ENCODE measurements around the gene ABHD13.
"Not testable (repeated sequence)": the region's sequence is repeated elsewhere in the genome, so short reads cannot be mapped to it uniquely, and the experiment has no call there.

The ABHD13 gene

DNA sequence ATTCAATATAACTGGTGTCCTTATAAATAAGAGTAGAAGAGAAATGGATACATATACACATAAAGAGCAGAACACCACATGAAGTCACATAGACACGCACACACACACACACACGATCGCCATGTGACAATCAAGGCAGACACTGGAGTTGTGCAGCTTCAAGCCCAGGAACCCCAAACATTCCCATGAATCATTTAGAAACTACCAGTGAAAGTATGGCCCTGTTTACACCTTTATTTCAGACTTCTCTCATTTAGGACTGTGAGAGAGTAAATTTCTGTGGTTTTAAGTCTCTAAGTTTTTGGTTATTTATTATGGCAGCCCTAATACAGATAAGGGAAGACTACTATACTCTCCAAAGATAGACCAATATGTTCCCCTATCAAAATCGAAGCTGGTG is 31.0 kb downstream of the ABHD13 start:
- Histone ChIP-seq H3K9me3 (replicated peaks in 1 of 11) (peaks cover 22 to 44% (median 34%) of the 10 kb centered on the region in 11 experiments), H3K4me1 (no peaks in the 10 kb centered on the region), H3K9ac (no peak overlapping the region), H3K36me3 (peaks cover 0 to 12% (median 0%) of the 10 kb centered on the region in 11 experiments; a peak in 7 of 22 replicates), H3K27ac (no peak overlapping the region), H3K4me3 (no peak overlapping the region), H3K4me2 (no peak overlapping the region), H3K27me3 (no peaks in the 10 kb centered on the region), H4K20me1 (no peaks in the 10 kb centered on the region)
- no peak for TF ChIP-seq Cebpa-rat (IDR thresholded peaks at IDR 0.05)

DNA sequence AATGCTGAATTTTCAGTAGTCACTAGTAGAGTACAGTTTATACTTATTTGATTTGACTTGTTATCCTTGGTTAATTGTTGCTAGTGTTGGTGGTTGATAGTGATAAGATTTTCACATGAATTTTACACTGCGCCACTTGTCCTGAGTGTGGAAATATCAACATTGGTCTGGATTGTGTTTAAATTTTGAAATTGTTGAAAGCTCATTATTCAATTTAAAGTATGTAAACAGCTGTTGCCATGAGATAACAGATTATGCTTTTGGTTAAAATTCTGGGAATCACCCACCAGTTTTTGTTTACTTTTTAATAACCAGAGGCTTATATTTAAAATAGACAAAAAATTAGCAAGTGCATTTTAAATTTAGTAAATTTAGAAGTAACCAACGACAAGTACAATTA is 39.1 kb downstream of the ABHD13 start:
- H3K9ac ChIP-seq, result no peak overlapping the region
- H3K36me3 ChIP-seq, result peaks cover 0 to 4% (median 0%) of the 10 kb centered on the region in 11 experiments; a peak in 3 of 22 replicates
- peaks cover 0 to 8% (median 3%) of the 10 kb centered on the region in 11 experiments; a peak in 6 of 22 replicates for H3K9me3 ChIP-seq (replicated peaks in 1 of 11)
- no peak overlapping the region for H3K27ac ChIP-seq
- no peak overlapping the region for H3K4me2 ChIP-seq
- no peak overlapping the region for H3K4me3 ChIP-seq
- H4K20me1 ChIP-seq, result no peaks in the 10 kb centered on the region
- H3K4me1 ChIP-seq, result no peaks in the 10 kb centered on the region
- no peak for TF ChIP-seq Cebpa-rat (IDR thresholded peaks at IDR 0.05)
- no peaks in the 10 kb centered on the region for H3K27me3 ChIP-seq

DNA sequence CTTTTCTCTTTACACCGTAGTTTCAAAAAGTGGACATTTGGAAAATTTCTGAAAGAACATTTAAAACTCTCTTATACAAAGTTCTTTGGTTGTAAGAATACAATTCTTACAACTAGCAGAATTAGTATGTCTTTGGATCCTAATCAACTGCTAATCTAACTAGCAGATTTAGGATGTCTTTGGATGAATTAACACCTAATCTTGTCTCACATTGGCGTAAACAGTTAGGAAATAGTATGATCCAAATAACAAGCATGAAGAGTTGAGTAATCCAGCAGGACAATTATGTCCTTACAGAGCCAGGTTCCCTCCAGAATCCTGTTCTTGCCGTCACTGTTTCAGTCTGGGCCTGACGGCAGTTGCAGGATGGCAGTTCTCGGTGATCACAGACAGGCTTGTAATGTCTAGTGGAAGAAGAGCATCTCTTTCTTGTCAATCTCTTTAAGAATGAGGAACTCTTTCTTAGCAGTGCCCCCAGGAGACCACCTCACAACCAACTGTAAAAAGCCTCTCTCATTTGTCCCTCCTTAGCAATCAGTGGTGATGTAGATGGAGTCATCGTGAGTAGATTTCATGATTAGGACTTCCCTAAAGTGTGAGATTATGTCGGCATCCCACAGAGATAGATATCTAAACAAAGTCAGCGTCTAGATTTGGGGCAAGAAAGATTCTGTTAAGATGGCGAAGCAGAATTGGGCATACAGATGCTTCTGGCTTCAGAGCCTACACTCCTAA is 45.6 kb downstream of the ABHD13 start:
- H3K4me3 ChIP-seq, result no peak overlapping the region
- H3K4me1 ChIP-seq, result peaks cover 15 to 45% (median 32%) of the 10 kb centered on the region in 10 experiments
- no peak overlapping the region for H3K9ac ChIP-seq
- peaks cover 0 to 22% (median 0%) of the 10 kb centered on the region in 11 experiments; a peak in 5 of 22 replicates for H3K9me3 ChIP-seq (replicated peaks in 1 of 11)
- H3K36me3 ChIP-seq, result peaks cover 0 to 11% (median 0%) of the 10 kb centered on the region in 11 experiments; a peak in 5 of 22 replicates
- no peak for TF ChIP-seq Cebpa-rat (IDR thresholded peaks at IDR 0.05)
- H3K27me3 ChIP-seq, result no peaks in the 10 kb centered on the region
- peak overlapping the region in 4 of 11 experiments; percentile 8 to 32 (median 25); a peak in 3 of 22 replicates for H3K27ac ChIP-seq
- no peaks in the 10 kb centered on the region for H4K20me1 ChIP-seq
- H3K4me2 ChIP-seq, result peak overlapping the region in 1 of 11 experiments; percentile 9; a peak in 1 of 22 replicates

DNA sequence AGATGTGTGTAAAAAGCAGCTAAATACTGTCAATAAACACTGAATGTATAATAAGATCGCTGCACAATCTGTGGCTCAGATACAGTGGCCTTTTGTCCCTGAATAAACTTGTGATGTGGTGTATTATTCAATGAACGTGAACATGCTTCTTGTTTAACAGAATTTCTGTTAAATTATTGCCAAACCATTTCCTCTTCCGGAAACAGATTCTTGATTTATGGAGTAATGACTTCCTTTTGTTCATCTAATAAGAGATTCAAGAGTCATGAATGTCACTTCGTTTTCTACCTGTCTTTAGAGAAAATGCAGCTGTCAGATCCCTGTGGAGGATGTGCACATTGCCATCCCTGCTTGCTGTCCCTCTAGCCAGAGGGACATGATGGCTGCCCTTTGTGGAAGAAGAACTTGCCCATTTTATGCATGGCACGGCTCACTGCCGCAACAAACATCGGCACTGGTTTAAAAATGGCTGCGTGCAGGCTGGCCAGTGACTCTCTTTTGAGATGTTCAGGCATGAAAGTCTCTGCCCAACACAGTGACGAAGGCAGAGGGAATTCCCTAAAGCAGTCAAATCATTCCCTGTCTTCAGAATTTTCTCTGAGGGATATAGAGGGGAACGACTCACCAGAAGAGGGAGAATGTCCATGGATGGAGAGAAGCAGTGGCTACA is 48.3 kb downstream of the ABHD13 start:
- Histone ChIP-seq H3K9ac (peak overlapping the region; percentile 21 to 63 (median 48); a peak in 18 of 22 replicates), H3K9me3 (replicated peaks in 1 of 11) (peaks cover 0 to 19% (median 0%) of the 10 kb centered on the region in 11 experiments; a peak in 5 of 22 replicates), H3K27me3 (no peaks in the 10 kb centered on the region), H3K36me3 (peaks cover 0 to 11% (median 0%) of the 10 kb centered on the region in 11 experiments; a peak in 5 of 22 replicates), H3K4me1 (peaks cover 33 to 58% (median 54%) of the 10 kb centered on the region in 10 experiments), H3K4me3 (peak overlapping the region in 3 of 10 experiments; percentile 3 to 30 (median 5); a peak in 3 of 20 replicates), H4K20me1 (no peaks in the 10 kb centered on the region), H3K27ac (peak overlapping the region; percentile 76 to 95 (median 87)), H3K4me2 (peak overlapping the region; percentile 41 to 96 (median 76))
- TF ChIP-seq Cebpa-rat (IDR thresholded peaks at IDR 0.05), result peak in 2 of 11 experiments; percentile 33 to 41; a peak in 4 of 22 replicates

DNA sequence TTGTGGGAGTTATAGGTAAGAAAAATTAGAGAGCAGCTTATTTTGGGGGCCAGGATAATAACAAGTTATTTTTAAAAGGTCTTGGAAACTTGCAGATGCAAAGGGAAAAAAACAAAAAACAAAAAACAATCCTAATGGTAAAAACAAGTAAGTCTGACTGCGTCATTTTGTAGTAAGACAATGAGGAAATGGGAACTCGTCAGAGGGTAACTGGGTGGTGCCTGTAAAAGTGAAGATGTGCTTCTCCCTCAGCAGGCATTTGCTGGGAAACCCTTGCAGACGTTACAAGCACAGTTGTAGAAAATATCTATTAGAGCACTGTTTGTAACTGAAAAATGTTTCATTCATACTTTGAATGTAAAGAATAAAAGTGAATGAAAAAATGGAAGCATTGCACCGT is 49.2 kb downstream of the ABHD13 start:
- no peak overlapping the region for H3K4me3 ChIP-seq
- H4K20me1 ChIP-seq, result no peaks in the 10 kb centered on the region
- peak overlapping the region in 4 of 11 experiments; percentile 47 to 63 (median 58); a peak in 2 of 22 replicates for H3K9ac ChIP-seq
- peak overlapping the region in 8 of 11 experiments; percentile 71 to 96 (median 80); a peak in 15 of 22 replicates for H3K4me2 ChIP-seq
- no peak for TF ChIP-seq Cebpa-rat (IDR thresholded peaks at IDR 0.05)
- H3K4me1 ChIP-seq, result peaks cover 33 to 65% (median 54%) of the 10 kb centered on the region in 10 experiments
- peaks cover 0 to 10% (median 0%) of the 10 kb centered on the region in 11 experiments; a peak in 4 of 22 replicates for H3K36me3 ChIP-seq
- peak overlapping the region; percentile 76 to 95 (median 87); a peak in 21 of 22 replicates for H3K27ac ChIP-seq
- peaks cover 0 to 18% (median 0%) of the 10 kb centered on the region in 11 experiments; a peak in 5 of 22 replicates for H3K9me3 ChIP-seq (replicated peaks in 1 of 11)
- no peaks in the 10 kb centered on the region for H3K27me3 ChIP-seq

DNA sequence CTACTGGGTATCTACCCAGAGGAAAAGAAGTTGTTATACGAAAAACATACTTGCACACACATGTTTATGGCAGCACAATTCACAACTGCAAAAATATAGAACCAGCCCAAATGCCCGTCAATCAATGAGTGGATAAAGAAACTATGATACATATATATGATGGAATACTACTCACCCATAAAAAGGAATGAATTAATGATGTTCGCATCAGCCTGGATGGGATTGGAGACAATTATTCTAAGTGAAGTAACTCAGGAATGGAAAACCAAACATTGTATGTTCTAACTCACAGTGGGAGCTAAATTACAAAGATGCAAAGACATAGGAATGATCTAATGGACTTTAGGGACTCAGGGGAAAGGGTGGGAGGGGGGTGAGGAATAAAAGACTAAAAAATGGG is 49.7 kb downstream of the ABHD13 start:
- not testable (repeated sequence) for H3K27me3 ChIP-seq, H3K36me3 ChIP-seq, H3K9ac ChIP-seq, H4K20me1 ChIP-seq, H3K4me3 ChIP-seq
- peak overlapping the region in 10 of 11 experiments; percentile 77 to 95 (median 88); a peak in 16 of 22 replicates for H3K27ac ChIP-seq
- peaks cover 0 to 13% (median 0%) of the 10 kb centered on the region in 11 experiments; a peak in 5 of 22 replicates for H3K9me3 ChIP-seq (replicated peaks in 1 of 11)
- peak overlapping the region in 4 of 11 experiments; percentile 87 to 96 (median 92); a peak in 7 of 22 replicates for H3K4me2 ChIP-seq
- H3K4me1 ChIP-seq, result peaks cover 33 to 70% (median 55%) of the 10 kb centered on the region in 10 experiments

DNA sequence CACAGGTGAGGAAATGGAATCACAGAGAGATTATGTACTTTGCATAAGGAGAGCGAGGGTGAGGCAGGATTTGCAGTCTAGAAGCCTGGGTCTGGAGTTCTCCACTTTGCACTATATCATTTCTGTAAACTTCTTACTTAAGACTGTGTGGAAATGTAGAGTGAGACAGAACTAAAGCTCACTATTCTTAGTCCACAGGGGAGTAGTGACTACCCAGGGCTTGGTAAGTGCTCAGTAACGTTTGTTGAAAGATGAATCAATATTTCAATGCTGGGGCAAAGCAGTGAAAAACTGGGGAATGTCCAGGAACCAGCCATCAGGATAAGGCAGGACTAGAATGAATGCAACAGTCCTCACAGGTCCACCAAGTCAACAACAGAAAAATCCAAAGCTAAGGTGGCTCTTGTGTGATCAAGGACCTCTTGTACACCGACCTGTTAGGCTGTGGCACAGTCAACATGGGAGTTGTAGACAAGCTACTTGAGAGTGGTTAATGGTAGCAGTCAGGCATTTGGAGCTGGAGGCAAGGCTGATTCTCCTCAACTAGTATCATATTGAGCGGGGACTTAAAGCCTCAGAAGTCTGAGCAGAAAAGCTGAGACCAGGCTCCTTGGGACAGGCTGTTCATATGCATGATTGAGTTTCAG is 50.4 kb downstream of the ABHD13 start:
- H3K4me2 ChIP-seq, result peak overlapping the region in 9 of 11 experiments; percentile 84 to 96 (median 90); a peak in 17 of 22 replicates
- H4K20me1 ChIP-seq, result no peaks in the 10 kb centered on the region
- H3K36me3 ChIP-seq, result peaks cover 0 to 4% (median 0%) of the 10 kb centered on the region in 11 experiments; a peak in 3 of 22 replicates
- H3K27ac ChIP-seq, result peak overlapping the region; percentile 66 to 95 (median 89)
- H3K9ac ChIP-seq, result peak overlapping the region in 10 of 11 experiments; percentile 14 to 88 (median 82); a peak in 15 of 22 replicates
- peaks cover 33 to 76% (median 55%) of the 10 kb centered on the region in 10 experiments for H3K4me1 ChIP-seq
- H3K4me3 ChIP-seq, result 0 out of 20 replicates have a peak overlapping the region, but pooled peaks of 1 of the 10 experiments have one; percentile 4
- no peak for TF ChIP-seq Cebpa-rat (IDR thresholded peaks at IDR 0.05)
- H3K27me3 ChIP-seq, result no peaks in the 10 kb centered on the region
- peaks cover 0 to 12% (median 0%) of the 10 kb centered on the region in 11 experiments; a peak in 4 of 22 replicates for H3K9me3 ChIP-seq (replicated peaks in 1 of 11)

DNA sequence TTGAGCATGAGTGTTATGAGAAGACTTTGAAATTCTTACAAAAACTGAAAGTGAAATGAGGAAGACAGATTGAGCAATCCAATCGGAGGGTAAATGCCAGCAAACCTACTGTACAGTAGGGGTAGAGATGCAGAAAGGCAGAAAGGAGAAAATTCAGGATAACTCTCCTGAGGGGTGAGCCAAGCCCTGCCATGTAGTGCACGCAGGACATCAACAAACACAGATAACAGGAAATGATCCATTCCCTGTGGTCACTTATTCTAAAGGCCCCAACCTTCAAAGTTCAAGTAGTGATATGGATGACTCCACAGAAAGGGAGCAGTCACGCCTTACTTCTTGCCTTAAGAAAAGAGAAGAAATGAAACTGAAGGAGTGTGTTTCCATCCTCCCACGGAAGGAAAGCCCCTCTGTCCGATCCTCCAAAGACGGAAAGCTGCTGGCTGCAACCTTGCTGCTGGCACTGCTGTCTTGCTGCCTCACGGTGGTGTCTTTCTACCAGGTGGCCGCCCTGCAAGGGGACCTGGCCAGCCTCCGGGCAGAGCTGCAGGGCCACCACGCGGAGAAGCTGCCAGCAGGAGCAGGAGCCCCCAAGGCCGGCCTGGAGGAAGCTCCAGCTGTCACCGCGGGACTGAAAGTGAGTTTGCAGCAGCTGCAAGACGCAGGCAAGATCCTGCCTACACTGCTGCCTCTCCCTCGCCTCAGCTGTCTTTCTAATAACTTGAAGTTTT is 51.6 kb downstream of the ABHD13 start, which contains the start of gene TNFSF13B:
TSS of gene TNFSF13B (plus strand) at position 118 of the 728 bp plus-strand sequence. CDS start at position 296, 178 bp downstream.
- H3K27ac ChIP-seq, result peak within 1 kb of the TSS; percentile 66 to 95 (median 89)
- peaks cover 0 to 6% (median 0%) of the 10 kb centered on the region in 11 experiments; a peak in 2 of 22 replicates for H3K36me3 ChIP-seq
- H3K4me3 ChIP-seq, result peak within 1 kb of the TSS; percentile 33 to 77 (median 64); a peak in 19 of 20 replicates
- no peaks in the 10 kb centered on the region for H3K27me3 ChIP-seq
- peaks cover 33 to 74% (median 55%) of the 10 kb centered on the region in 10 experiments for H3K4me1 ChIP-seq
- H3K9me3 ChIP-seq (replicated peaks in 1 of 11), result peaks cover 0 to 12% (median 0%) of the 10 kb centered on the region in 11 experiments; a peak in 2 of 22 replicates
- H4K20me1 ChIP-seq, result no peaks in the 10 kb centered on the region
- peak within 1 kb of the TSS; percentile 64 to 88 (median 82) for H3K9ac ChIP-seq
- peak; percentile 78 to 97 (median 92); a peak in 20 of 22 replicates for TF ChIP-seq Cebpa-rat (IDR thresholded peaks at IDR 0.05)
- peak within 1 kb of the TSS; percentile 79 to 96 (median 87) for H3K4me2 ChIP-seq

Measured in BLaER1 treated with 17β-estradiol and CSF1 and Interleukin-3, amounts not matched to agents 10 nM and 100 nM (cell line).